Tongue (tissue), 2 donors: Measurements from ENCODE around the gene NR1H4. TPM values are rescaled to one million over a fixed set of nuclear protein-coding genes. Genes with fewer than 3 reads are reported as not detected.
"Not testable (repeated sequence)": the region's sequence is repeated elsewhere in the genome, so short reads cannot be mapped to it uniquely, and the experiment has no call there.

Experiments used
- DNase-seq: peaks from one replicate; pipeline ENCODE4 v3.0.0-alpha.2; 2015
- total RNA-seq: library from RNA; depleted of rRNA; stranded (reverse); fragments of >200 nt; gene quantifications from one replicate; pipeline ENCODE4 v1.2.3, GENCODE V29; 2014

Gene NR1H4
- total RNA-seq, 1 donor from 2014 or later, result 0.92 TPM

DNA sequence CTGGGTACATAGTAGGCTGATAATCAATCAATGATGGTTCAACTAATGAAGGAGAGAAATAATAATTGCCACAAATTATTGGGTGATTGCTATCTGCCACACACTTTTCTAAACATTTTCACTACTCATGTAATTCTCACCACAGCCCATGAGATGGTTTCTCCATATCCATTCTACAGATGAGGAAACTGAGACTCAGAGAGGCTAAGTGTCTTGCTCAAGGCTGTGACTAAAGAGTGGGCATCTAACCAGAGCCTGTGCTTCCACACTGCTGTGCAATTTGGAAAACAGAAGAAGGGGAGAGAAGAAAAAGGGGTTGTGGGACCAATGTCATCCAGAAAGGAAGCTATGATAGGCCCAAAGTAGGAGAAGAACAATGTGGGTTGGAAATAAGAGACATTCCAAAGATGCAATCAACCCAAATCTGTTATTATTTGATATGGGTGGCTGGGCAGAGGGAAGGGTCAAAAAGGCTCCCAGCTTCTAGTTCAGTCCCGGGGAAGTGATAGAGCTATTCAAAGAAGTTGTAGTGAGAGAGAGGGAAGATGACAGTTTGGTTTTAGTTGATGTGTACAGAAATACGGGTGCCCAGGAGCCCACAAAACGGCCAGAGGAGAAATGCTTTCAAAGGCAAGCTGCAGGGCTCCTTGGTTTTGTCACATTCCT, 483 bp upstream of the NR1H4 start:
- DNase-seq, result no peak

DNA sequence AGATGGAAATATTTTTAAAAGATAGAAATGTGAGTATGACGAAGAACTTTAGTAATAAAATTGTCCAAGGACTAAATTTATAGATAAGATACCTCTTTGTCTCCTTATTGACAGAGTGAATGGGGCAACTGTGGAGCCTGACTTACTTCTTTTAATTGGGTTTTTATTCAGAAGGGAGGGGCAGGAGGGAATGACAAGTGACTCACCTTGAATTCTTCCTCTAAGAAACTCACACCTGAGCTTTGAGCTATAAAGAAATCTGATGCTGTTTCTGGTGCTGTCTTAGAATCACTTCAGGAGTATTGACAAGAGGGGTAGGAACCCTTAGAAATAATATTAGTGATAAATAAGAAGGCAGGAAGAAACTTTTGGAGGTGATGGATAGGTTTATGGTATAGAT, 951 bp downstream of the NR1H4 start:
- DNase-seq, result no peak

DNA sequence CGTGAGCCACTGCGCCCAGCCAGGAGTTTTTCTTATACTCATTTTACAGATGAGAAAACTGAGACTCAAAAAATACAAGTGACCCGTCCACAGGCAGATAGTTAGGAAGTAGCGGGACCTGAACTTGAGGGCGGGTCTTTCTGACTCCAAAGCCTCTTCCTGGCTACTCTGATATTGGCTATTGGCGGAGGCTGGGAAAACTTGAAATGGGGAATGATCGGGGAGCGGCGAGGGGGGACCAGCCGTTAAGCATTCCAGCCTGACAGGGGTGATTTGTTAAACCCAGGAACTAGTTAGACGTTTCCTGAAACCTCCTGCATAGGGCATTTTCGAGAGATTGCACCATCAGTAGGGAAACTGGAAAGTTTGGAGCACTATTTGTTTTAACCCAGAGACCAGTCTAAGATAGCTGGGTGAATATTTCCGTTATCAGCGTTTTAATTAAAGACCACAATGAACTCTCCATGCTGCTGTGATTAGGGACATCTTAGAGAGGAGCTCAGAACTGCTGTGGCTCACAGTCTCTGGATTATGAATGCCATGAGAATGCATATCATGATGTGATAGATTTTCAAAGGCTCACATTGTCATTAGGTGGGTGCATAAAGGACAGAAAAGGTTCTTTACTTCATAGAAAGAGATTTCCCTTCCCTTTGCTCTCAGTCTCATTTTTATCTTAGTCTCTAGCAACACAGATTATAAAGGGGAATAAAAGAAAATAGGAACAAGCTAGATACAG, 2.5 kb downstream of the NR1H4 start:
- no peak for DNase-seq

DNA sequence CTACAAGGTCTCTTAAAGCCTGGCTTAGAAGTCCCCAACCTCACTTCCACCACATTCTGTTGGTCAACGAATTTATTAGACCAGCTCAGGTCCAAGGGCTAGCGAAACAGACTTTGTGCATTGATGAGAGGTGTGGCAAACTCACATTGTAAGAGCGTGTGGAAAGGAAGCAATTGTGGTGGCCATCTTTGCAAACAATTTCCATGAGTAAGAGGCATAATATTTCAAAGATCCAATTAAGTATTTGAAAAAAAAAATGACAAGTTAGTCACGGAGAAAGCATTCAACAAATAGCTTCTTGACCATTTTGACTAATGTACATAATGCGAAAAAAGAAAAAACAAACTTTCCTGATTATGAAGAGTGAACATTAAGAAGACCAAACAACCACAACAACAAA, 7.4 kb downstream of the NR1H4 start:
- no peak for DNase-seq

DNA sequence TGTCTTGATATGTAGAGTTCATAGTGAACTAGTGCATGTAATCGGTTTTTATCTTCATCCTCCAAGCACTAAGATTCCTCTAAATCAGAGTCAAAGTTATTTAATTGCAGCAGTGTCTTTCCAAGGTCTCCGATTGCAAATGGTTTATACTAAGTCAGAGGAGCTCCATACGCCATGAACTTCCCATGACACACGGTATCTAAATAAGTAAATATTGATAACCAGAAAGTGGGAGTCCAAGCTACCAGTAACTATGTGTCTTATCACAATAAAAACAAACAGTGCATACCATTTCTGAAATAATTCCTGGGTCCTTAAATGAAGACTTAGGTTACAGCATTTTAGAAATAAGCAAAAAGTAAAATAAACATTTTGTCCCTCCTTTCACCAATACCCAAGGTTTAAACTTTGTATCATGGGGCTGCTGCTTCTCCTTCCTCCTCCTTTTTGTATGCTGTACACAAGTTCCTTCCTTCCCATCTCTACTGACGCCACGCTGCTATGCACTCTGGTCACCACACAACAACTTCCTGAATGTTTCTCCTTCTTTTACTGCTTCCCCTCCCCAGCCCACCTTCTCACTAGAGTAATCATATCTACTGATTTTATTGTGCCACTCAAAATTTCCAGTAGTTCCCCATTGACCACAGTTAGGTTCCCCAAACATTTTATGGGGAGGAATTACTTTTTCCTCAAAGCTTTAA, 10.7 kb downstream of the NR1H4 start:
- no peak for DNase-seq

DNA sequence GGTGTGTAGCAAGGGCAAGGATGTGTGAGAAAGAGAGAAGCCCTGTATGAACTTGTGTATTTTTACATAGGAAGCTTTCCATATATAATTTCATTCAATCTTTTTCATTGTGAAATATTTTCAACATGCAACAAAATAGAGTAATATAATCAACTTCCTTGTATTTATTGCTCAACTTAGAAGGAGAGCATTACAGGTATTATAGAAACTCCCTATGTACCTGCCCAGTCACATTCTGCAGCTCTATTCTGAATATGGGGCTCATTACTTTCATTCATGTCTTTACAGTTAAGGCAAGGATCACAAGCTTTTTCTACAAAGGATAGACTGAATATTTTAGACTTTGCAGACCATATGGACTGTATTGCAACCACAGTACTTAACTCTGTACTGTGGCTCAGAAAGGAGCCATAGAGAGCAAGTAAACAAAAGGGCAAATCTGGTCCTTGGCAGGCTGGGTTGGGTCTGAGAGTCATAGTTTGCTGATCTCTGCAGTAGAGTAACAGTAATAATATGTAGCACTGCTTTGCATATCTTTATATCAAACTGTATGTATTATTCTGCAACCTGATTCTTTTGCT, 11.3 kb downstream of the NR1H4 start:
- DNase-seq, result no peak

DNA sequence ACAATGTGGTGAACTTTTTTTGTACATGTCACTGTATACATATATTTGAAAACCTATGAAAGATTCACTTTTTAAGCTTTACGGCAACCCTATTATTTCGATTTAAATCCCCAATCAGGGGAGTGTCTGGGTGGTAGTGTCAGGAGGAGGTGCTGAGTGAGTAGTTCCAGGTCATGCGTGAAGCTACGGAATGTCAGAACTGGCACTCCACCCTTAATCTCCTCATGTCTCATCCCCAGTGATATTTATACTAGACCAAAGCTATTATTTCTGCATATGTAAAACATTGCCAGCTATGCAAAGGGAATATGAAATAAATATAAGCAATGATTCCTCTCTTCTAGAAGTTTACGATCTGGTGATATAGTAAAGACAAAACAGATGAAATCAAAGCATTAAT, 12.3 kb downstream of the NR1H4 start:
- no peak for DNase-seq

DNA sequence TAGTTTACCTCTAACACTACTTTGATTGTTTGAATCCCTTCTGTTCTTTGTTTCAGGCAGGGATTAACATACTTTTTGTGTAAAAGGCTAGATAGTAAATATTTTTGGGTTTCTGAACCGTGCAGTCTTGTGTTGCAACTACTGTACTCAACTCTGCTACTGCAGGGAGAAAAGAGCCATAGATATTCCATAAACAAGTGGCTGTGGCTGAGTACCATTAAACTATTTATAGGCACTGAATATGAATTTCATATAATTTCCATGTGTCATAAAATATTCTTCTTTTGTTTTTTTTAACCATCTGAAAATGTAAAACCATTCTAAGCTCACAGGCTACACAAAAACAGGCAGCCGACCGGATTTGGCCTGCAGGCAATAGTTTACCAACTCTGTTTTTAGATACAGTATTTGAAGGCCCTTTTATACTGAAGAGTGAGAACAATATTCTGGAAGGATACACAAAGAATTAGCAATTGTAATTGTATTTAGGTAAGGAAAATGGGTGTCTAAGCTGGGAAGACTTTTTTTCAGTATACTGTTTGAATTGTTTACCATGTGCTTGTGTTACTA, 15.7 kb downstream of the NR1H4 start:
- DNase-seq, result no peak

DNA sequence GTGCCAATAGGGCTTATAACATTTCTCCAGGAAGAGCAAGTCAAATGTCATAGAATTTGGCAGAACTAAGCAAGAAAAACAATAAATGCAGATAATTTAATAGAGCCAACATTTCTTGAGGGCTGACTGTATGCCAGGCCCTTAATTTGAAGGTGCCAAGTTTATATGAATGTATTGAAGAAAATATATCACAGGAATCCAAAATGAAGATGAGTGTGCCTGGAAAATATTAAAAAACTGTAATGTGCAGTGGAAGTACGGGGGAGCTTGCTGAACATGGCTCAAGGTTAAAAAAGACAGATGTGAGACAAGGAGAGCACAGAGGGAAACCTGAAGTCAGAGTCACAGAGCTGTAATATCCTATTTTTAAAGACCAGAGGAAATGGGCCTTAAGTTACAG, 16.4 kb downstream of the NR1H4 start:
- DNase-seq, result no peak

DNA sequence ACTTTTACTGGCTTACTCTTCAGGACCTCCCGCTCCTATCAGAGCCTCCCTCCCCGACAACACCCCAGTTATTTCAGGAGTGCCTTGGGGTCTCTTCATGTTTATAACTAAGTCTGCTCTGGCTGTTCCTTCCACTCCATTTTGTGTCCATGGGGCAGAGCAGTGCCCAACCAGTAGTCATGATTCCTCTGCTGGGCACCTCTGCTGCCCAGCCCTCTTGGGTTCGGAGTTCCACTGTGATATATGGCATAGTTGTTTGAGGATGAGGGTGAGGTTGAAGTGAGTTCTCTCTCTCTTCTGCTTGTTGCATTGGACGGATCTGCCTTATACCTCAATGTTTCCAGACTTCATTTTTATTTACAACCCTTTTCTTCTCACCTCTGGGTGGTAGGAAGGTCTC, 17.4 kb downstream of the NR1H4 start:
- no peak for DNase-seq

DNA sequence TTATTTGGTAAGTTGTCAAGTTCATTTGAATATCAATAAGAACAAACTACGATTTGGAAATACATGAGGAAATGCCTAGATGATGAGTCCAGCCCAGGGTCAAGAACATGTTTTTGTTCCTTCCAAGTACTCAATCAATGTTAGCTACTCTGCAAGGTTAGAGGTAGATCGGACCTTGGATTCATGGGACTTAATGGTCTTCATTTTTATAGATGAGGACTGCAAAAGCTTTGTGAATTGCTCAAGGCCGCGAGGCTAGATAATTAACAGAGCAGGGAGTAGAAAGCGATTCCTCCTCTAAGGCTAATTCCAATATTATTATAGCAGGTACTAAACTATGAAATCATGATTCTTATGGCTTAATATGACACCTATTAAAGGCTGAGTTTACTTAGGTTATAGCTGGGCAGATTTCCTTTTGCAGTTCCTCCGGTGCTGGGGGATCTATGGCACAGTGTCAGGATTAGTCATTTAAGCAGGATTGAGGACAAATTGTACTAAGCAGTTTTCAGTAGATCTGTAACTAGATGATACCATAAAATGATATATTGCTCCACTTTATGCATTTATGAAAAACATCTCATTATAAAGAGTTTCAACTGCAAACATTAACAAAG, 19.8 kb downstream of the NR1H4 start:
- DNase-seq, result no peak

DNA sequence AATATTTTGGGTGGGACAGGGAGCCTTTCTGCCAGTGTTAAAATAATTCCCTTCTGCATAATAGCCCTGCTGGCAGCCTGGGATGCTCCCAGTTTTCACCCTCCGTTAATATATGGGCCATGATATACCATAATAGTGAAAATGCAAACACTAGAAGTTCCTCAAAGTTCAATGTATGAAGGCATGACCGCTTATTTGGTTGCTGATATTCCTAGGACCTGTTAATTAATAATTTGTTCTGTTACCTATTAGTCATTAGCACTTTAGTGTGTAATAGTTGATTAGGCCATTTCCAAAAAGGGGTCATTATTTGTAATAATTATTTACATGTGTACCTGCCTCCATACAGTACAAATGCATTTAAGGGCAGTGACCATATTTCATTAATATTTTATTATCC, 20.4 kb downstream of the NR1H4 start:
- DNase-seq, result no peak

DNA sequence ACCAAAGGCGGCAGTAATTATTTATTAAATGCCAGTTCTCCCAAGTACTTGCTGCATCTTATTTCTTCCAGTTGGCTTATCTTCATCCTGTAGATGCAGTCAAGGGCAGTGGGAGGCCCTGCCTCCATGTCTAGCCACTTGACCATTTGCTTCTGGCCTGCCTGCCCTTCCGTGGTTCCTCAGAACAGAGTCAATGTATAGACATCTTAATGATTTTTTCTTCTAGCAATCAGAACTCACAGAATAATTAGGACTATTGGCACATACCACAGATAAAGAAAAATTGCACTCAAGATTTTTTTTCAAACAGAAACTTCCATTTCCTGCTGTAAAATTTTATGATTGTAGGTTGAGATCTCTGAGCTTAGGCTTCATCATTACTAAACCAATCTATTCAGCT, 20.9 kb downstream of the NR1H4 start:
- DNase-seq, result no peak

DNA sequence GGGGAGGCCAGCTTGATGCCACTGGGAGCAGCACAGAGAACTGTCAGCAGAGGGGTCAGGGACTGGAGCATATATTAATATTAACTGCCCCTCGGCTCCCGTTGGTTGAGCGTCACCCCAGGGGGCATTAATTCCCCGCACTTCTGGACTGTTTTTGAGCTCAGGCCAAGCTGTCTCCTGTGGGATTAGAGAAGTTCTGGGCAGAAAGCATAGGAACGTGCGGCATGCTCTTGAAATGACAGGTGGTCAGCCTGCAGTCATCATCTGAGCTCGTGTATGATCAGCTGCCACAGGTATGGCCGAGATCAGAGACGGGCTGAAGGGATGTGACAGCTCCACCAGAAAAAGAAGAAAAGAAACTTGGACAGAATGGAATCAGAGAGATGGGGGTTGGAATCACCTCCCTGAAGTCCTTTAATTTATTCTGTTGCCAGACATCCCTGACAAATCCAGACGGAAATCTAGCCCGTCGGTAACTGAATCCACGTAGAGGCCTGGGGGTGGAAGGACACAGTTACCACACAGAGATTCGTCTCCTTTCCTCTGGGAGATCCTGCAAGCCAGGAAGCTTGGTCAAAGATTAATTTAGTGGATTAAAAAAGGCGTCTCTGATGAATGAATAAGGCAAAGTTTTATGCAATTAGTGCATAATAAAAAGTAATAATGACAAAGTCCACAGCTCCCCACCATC, 23.6 kb downstream of the NR1H4 start:
- peak; percentile 44 for DNase-seq

DNA sequence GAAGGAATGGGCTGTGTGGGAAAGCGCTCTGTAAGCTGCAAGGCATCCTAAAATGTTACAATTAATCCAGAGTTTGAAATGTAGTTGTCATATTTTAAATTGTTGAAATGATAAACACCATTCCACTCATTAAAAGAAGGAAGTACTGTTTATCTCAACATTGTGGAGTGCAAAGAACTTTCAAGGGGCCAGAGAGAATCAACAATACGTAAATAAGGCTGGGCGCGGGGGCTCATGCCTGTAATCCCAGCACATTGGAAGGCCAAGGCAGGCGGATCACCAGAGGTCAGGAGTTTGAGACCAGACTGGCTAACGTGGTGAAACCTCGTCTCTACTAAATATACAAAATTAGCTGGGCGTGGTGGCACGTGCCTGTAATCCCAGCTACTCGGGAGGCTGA, 24.5 kb downstream of the NR1H4 start:
- no peak for DNase-seq

DNA sequence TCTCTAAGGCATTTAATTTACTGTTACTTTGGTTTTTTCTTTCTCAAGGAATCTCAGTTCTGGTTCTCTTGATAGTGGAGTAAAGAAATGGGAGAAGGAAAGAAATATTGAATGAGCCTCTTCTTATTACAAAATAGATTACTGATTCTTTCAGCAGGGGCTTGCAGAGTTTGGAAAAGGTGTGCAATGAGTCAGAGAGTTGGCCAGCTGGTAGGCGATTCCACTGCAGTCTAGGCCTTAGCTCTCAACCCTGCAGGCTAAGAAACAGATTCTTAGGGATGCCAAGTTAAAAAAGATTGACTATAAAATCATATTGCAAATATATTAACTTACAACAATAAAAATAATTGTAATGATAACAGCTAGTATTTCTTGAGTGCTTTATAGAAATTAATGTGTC, 25.8 kb downstream of the NR1H4 start:
- DNase-seq, result no peak

DNA sequence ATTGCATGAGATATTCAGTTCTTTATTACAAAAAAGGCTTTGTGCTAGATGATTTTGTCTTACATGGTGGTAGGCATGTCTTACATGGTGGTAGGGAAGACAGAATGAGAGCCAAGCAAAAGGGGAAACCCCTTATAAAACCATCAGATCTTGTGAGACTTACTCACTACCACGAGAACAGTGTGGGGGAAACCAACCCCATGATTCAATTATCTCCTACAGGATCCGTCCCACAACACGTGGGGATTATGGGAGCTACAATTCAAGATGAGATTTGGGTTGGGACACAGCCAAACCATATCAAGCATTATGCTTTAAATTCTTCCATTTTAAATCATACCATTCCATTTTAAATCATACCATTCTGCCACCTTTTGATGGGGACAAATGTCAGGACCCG, 29.1 kb downstream of the NR1H4 start:
- DNase-seq, result not testable (repeated sequence)

DNA sequence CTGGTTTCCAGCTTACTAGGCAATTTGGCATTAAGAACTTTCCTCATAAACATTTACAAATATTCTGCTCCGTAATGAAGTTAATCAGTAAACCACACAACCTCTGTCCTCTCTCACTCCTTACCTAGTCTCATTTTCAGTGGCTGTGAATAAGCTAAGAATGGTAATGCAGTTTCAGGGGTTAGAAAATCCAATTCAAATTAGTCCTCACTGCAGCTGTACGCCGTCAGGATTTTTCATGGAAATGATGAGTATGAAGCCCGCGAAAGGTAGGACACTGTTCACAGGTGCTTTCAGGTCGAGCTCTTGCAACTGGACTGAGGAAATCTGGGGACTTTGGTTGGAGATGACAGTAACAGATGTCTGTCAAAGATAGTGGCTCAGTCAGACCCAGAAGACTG, 29.6 kb downstream of the NR1H4 start:
- DNase-seq, result no peak

DNA sequence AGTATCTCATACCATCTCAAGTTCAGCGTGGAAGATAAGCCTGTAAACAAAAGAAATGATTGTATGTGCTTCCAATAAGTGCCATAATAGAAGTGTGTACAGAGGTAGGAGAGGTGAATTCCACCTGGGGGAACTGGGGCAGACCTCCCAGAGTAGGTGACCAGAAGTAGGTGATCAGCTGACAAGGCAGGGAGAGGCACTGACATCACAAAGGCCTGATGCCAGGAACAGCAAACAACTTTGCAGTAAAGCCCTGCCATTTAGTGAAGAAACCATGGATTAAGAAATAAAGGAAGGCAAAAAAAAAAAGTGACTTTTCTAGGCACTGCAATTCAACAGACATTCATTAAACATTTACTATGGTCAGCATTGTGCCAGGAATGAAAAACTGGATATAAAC, 31.1 kb downstream of the NR1H4 start:
- no peak for DNase-seq

DNA sequence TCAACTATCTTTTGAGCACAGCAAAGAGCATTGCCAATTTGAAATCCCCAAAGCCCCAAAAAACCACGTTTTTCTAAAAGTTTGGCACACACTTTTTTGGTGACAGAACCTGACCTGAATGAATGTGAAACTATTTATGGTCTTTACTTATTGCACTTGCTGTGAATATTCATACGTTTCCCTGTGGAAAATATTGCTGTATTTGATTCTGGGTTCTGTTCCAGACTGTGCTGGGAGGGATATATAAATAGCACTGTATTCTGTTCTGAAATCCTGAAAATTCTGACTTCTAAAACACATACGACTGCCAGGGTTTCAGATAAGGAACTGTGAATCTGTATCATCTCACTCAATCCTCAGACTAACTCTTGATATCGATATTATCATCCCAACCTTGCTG, 35.1 kb downstream of the NR1H4 start:
- DNase-seq, result no peak

DNA sequence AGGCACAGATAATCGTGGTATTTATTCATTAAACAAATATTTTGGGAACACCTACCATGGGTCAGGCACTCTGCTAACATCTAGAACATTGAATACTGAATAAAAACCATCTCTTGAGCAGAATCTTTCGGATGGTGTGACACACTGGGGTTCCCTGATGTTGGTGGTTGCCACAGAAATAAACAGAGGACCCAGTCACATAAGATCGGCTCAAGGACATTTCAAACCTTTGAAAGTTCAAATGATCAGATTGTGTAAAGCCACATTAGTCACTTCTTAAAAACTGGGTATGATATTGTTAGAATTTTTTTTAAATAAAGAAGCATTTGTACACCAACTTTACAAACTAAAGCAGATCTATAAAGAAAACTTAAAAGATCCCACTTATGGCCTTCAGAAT, 39.0 kb downstream of the NR1H4 start:
- no peak for DNase-seq

DNA sequence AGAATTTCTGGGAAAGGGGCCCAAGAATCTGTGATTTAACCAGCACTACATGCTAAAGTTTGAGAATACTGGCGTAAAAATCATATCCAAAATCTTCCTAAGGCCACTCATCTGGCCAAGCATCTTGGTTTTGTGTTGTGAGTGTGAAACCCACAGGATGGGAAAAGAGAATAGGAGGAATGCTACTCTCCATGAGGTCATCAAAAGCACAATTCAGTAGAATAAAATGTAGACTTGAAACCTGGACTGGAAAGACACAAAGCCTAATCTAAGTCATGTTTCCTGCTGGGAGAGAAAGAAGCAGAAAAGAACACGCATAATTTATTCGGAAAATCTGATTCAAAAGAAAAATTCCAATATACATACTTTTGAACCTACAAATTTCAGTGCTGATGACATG, 42.3 kb downstream of the NR1H4 start:
- DNase-seq, result no peak
